HFFc6 (cell line): ENCODE data around the gene APC2. TPM values are rescaled to one million over a fixed set of nuclear protein-coding genes. Genes with fewer than 3 reads are reported as not detected.
A peak's percentile ranks its signal among the peaks of the same experiment; 100 is the strongest.

Experiments used
- DNase-seq: peaks from one replicate; pipeline ENCODE4 v3.0.0-alpha.2; 2018
- H3K27ac Mint-ChIP-seq: 2 replicates; pipeline ENCODE4 v1.8.0; 2020; ENCODE audit warnings: mild to moderate bottlenecking, mixed read lengths
- H3K27me3 Mint-ChIP-seq: 2 replicates; pipeline ENCODE4 v1.8.0; 2021; ENCODE audit warnings: mild to moderate bottlenecking, moderate library complexity, mixed read lengths; ENCODE audit not compliant: insufficient read depth
- H3K36me3 Mint-ChIP-seq: 2 replicates; pipeline ENCODE4 v1.8.0; 2021; ENCODE audit warnings: low read depth, mixed read lengths
- H3K4me1 Mint-ChIP-seq: 2 replicates; pipeline ENCODE4 v1.8.0; 2020; ENCODE audit warnings: low read depth, mixed read lengths
- H3K4me3 Mint-ChIP-seq: 2 replicates; pipeline ENCODE4 v1.8.0; 2020; ENCODE audit warnings: mild to moderate bottlenecking, moderate library complexity, mixed read lengths
- H3K9me3 Mint-ChIP-seq: 2 replicates; pipeline ENCODE4 v1.8.0; 2020; ENCODE audit warnings: mild to moderate bottlenecking, mixed read lengths
- total RNA-seq, 6 experiments: library from RNA; stranded (reverse); fragmentation: NEBNext Ultra II Directional; extraction: Animal tissue kit (Norgen Biotek cat#: 25700); gene quantifications; 2 replicates in 1 of 6; 3 replicates in 5 of 6; pipeline ENCODE4 v1.2.3, GENCODE V29; 2021
- TF ChIP-seq, protein P1 (sequence below): fragments of 200-600 bp; sonication (generic); IDR thresholded peaks from 2 replicates; pipeline ENCODE4 v1.5.0; 2021; ENCODE audit warnings: antibody characterized with exemption, mild to moderate bottlenecking

Gene APC2
- total RNA-seq, 6 experiments from 2014 or later = 0.18 to 0.47 (median 0.32) TPM

DNA sequence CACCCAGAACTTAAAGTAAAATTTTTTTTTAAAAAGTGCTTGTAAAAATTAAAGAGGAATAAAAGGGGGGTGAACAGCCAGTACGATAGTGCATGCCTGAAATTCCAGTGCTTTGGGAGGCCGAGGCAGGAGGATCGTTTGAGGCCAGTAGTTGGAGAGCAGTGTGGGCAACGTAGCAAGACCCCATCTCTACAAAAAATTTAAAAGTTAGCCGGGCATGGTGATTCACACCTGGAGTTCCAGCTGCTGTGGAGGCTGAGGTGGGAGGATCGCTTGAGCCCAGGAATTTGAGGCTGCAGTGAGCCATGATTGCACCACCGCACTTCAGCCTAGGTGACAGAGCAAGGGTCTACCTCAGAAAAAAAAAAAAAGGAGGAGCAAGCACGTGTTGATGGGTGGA lies 55.1 kb downstream of the APC2 start:
- TF ChIP-seq, protein P1, sequence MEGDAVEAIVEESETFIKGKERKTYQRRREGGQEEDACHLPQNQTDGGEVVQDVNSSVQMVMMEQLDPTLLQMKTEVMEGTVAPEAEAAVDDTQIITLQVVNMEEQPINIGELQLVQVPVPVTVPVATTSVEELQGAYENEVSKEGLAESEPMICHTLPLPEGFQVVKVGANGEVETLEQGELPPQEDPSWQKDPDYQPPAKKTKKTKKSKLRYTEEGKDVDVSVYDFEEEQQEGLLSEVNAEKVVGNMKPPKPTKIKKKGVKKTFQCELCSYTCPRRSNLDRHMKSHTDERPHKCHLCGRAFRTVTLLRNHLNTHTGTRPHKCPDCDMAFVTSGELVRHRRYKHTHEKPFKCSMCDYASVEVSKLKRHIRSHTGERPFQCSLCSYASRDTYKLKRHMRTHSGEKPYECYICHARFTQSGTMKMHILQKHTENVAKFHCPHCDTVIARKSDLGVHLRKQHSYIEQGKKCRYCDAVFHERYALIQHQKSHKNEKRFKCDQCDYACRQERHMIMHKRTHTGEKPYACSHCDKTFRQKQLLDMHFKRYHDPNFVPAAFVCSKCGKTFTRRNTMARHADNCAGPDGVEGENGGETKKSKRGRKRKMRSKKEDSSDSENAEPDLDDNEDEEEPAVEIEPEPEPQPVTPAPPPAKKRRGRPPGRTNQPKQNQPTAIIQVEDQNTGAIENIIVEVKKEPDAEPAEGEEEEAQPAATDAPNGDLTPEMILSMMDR = no peak
- DNase-seq = no peak
- Mint-ChIP-seq H3K27ac (no peak overlapping the region), H3K27me3 (peaks cover 14% of the 10 kb centered on the region), H3K4me1 (peaks cover 5% of the 10 kb centered on the region; the same call in 1 of the 2 replicates), H3K9me3 (0 out of 2 replicates have a peak, but pooled peaks cover 3% of the 10 kb centered on the region), H3K4me3 (no peak overlapping the region), H3K36me3 (peaks cover 6% of the 10 kb centered on the region; the same call in 1 of the 2 replicates)

DNA sequence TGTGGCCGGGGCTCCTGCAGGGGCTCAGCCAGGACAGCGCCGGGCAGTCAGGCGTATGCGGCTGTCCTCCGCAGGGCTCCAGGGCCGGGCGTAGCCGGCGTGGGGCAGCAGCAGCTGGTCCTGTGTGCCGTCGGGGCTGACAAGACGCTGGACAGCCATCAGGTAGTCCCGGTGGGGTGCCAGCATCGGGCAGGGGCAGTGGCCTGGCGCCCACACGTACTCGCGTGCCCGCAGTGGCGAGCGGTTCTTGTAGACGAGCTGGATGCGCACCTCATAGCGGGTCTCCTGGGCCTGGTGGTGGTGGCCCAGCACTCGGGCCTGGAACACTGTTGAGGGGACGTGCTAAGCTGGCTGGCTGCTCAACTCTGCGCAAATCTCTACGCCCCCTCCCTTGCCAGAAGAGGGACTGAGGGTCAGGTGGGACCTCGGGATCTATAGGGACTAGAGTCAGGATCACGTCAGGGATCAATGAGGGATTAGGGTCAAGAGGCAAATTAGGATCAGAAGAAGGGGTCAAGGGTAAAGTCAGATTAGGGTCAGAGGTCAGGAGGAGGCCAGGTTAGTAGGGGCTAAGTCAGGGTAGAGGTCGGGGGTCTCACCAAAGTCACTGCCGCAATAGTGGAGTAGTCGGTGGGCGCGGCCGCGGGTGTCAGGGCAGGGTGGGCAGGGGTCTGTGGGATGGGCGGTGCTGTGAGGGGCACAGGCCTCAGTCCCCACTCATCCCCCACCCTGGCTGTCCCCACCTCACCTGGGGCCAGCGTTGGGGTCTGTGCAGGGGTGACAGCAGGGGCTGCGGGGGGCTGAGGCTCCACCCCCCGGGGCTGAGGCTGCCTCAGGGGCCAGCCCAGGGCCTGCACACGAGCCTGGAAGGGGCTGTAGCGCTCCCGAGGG lies 56.3 kb downstream of the APC2 start:
- Mint-ChIP-seq H3K36me3 (peaks cover 6% of the 10 kb centered on the region; the same call in 1 of the 2 replicates), H3K4me1 (peaks cover 5% of the 10 kb centered on the region; the same call in 1 of the 2 replicates), H3K4me3 (no peak overlapping the region), H3K27ac (no peak overlapping the region), H3K27me3 (peaks cover 13% of the 10 kb centered on the region), H3K9me3 (0 out of 2 replicates have a peak, but pooled peaks cover 3% of the 10 kb centered on the region)
- DNase-seq = no peak
- TF ChIP-seq, protein P1 = no peak

DNA sequence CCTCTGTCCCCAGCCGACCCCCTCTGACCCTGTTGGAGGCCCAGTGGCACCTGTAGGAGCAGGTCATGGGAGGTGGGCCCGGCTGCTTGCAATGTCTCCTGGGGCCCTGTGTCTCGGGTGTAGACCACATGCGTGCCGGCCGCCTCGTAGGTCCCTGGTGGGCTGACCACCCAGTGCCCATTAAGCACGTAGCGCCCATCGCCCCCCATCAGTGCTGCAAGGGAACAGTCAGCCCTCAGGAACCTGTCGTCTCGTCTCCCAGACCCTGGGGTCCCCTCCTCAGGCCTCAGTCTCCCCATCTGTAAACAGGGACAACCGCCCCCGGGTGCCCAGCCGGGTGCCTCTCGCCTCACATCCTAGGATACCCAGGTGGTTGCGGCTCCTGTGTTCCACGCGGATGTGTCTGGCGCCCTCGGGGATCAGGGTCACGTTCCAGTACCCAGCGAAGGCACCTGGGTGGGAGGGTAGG lies 57.3 kb downstream of the APC2 start:
- no peak overlapping the region for H3K4me3 Mint-ChIP-seq
- H3K9me3 Mint-ChIP-seq = 0 out of 2 replicates have a peak, but pooled peaks cover 3% of the 10 kb centered on the region
- TF ChIP-seq, protein P1 = no peak
- peaks cover 5% of the 10 kb centered on the region; the same call in 1 of the 2 replicates for H3K4me1 Mint-ChIP-seq
- no peak overlapping the region; the same call in 1 of the 2 replicates for H3K27ac Mint-ChIP-seq
- peaks cover 13% of the 10 kb centered on the region for H3K27me3 Mint-ChIP-seq
- DNase-seq = no peak
- H3K36me3 Mint-ChIP-seq = peaks cover 6% of the 10 kb centered on the region; the same call in 1 of the 2 replicates

DNA sequence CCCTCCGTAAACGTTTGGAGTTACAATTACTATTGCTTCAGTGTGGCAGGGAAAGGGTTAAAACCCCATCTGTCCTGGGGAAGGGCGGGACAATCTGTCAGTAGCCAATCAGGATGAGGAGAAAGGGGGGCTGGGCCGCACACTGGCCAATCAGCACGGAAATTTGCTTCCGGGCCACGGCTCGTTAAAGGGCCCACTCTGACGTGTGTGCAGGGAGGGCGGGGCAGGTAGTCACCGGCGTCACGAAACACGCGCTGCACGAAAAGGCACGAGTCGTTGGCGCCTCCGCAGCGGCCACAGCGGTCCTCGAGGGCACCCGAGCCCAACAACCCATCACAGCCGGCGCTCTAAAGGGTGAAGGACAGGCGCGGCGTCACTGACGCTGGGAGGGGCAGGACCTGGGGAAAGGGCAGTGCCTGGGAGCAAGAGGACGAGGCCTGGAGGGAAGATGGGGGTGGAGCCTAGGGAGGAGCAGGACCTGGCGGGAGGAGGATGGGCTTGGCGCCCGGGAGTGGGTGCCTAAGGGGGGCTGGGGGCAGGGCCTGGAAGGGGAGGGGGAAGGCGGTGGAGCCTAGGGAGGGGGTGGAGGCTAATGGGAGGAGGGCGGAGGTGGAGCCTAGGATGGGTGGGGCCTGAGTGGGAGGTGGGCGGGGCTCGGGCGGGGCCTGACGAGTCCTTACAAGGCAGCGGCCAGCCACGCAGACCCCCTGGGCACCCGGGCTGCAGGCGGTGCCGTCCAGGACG lies 58.0 kb downstream of the APC2 start:
- TF ChIP-seq, protein P1 = no peak
- Mint-ChIP-seq H3K36me3 (peaks cover 6% of the 10 kb centered on the region; the same call in 1 of the 2 replicates), H3K27me3 (peaks cover 9% of the 10 kb centered on the region), H3K9me3 (0 out of 2 replicates have a peak, but pooled peaks cover 3% of the 10 kb centered on the region), H3K4me3 (peak overlapping the region; percentile 83), H3K4me1 (peaks cover 5% of the 10 kb centered on the region; the same call in 1 of the 2 replicates), H3K27ac (peak overlapping the region; percentile 91)
- DNase-seq = peak; percentile 90

DNA sequence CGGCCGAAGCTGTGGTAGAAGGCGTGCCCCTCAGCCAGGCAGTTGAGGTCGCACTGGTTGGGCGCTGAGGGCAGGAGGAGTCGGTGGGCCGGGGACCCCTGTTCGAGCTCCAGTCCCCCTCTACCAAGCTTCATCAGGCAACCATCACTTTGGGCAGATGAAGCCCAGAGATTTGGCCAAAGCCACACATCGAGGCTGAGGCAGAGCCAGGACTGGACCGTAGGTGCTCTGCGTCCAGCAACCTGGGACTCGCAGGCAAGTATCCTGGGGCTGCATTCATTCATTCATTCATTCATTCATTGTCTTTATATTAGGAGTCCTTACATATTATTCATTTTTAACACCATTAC lies 58.6 kb downstream of the APC2 start:
- TF ChIP-seq, protein P1 = no peak
- H3K27me3 Mint-ChIP-seq = peaks cover 6% of the 10 kb centered on the region
- H3K4me1 Mint-ChIP-seq = peaks cover 5% of the 10 kb centered on the region; the same call in 1 of the 2 replicates
- no peak overlapping the region for H3K27ac Mint-ChIP-seq
- H3K9me3 Mint-ChIP-seq = 0 out of 2 replicates have a peak, but pooled peaks cover 3% of the 10 kb centered on the region
- H3K36me3 Mint-ChIP-seq = peaks cover 6% of the 10 kb centered on the region; the same call in 1 of the 2 replicates
- H3K4me3 Mint-ChIP-seq = no peak overlapping the region
- no peak for DNase-seq
